Neural cell (in vitro differentiated cells): ENCODE results near the gene C10orf143. TPM values are rescaled to one million over a fixed set of nuclear protein-coding genes. Genes with fewer than 3 reads are reported as not detected.

Experiments
- H2AFZ ChIP-seq: fragments of 200-600, 300-800 bp; sonication (generic), shearing (Covaris generic); 2 replicates; pipeline ENCODE4 v1.6.0; 2014; ENCODE audit warnings: low read depth, mild to moderate bottlenecking, antibody characterized with exemption, low read length, moderate library complexity
- H3F3A ChIP-seq: fragments of 200-600 bp; shearing (Covaris generic); 2 replicates; pipeline ENCODE4 v1.6.1; 2016; ENCODE audit warnings: mild to moderate bottlenecking, moderate library complexity, mixed read lengths, antibody characterized with exemption, low read length; ENCODE audit not compliant: insufficient read depth, poor library complexity, severe bottlenecking
- H3K27ac ChIP-seq: fragments of 200-600, 300-800 bp; sonication (generic), shearing (Covaris generic); 2 replicates; pipeline ENCODE4 v1.5.1; 2014; ENCODE audit warnings: mild to moderate bottlenecking, low read length, moderate library complexity
- H3K27me3 ChIP-seq: fragments of 300-800, 200-600 bp; sonication (generic), shearing (Covaris generic); 2 replicates; pipeline ENCODE4 v1.6.0; 2014; ENCODE audit warnings: mild to moderate bottlenecking, low read depth, low read length, moderate library complexity; ENCODE audit not compliant: insufficient read depth
- H3K36me3 ChIP-seq: fragments of 300-800, 200-600 bp; sonication (generic), shearing (Covaris generic); 2 replicates; pipeline ENCODE4 v1.5.1; 2014; ENCODE audit warnings: mild to moderate bottlenecking, antibody characterized with exemption, low read length, moderate library complexity; ENCODE audit not compliant: insufficient read depth
- H3K4me2 ChIP-seq: fragments of 300-800, 200-600 bp; sonication (generic), shearing (Covaris generic); 2 replicates; pipeline ENCODE4 v1.6.0; 2014; ENCODE audit warnings: mild to moderate bottlenecking, low read length
- H3K4me3 ChIP-seq: fragments of 300-800, 200-600 bp; sonication (generic), shearing (Covaris generic); 2 replicates; pipeline ENCODE4 v1.5.1; 2014; ENCODE audit warnings: mild to moderate bottlenecking, low read length, moderate library complexity
- H3K79me2 ChIP-seq: fragments of 200-600 bp; shearing (Covaris generic); replicated peaks from 2 replicates; pipeline ENCODE4 v1.6.0; 2014; ENCODE audit warnings: mild to moderate bottlenecking, low read length, moderate library complexity; ENCODE audit not compliant: insufficient read depth
- H3K9ac ChIP-seq: fragments of 300-800, 200-600 bp; sonication (generic), shearing (Covaris generic); 2 replicates; pipeline ENCODE4 v1.6.1; 2016; ENCODE audit warnings: mild to moderate bottlenecking, low read length, mixed read lengths
- H3K9me2 ChIP-seq: fragments of 200-600 bp; shearing (Covaris generic); 2 replicates; pipeline ENCODE4 v1.6.1; 2016; ENCODE audit warnings: mild to moderate bottlenecking, low read length, mixed read lengths; ENCODE audit not compliant: insufficient read depth
- H3K9me3 ChIP-seq: fragments of 200-600, 300-800 bp; sonication (generic), shearing (Covaris generic); 2 replicates; pipeline ENCODE4 v1.6.1; 2016; ENCODE audit warnings: mild to moderate bottlenecking, mixed run types, low read length, moderate library complexity, mixed read lengths
- H4K20me1 ChIP-seq: fragments of 200-600 bp; shearing (Covaris generic); 2 replicates; pipeline ENCODE4 v1.6.1; 2016; ENCODE audit warnings: mild to moderate bottlenecking, mixed run types; ENCODE audit not compliant: insufficient read depth
- EP300 ChIP-seq: fragments of 450-650 bp; conservative IDR thresholded peaks from 2 replicates; pipeline ENCODE4 v1.6.1; 2014; ENCODE audit warnings: antibody characterized with exemption, mild to moderate bottlenecking, moderate library complexity; ENCODE audit not compliant: poor library complexity, severe bottlenecking
- EZH2 ChIP-seq: fragments of 200-600, 300-800 bp; shearing (Covaris generic), sonication (generic); IDR thresholded peaks from 2 replicates; pipeline ENCODE4 v1.6.1; 2014; ENCODE audit warnings: antibody characterized with exemption, low read length, borderline replicate concordance, mild to moderate bottlenecking; ENCODE audit not compliant: insufficient read depth, poor library complexity, severe bottlenecking
- MXI1 ChIP-seq: fragments of 450-650 bp; conservative IDR thresholded peaks from 2 replicates; pipeline ENCODE4 v1.6.1; 2014; ENCODE audit warnings: antibody characterized with exemption, mild to moderate bottlenecking; ENCODE audit not compliant: poor library complexity, severe bottlenecking
- POLR2AphosphoS5 ChIP-seq: IDR thresholded peaks from 2 replicates; pipeline ENCODE4 v1.6.1; 2012
- RAD21 ChIP-seq: fragments of 450-650 bp; conservative IDR thresholded peaks from 2 replicates; pipeline ENCODE4 v1.6.1; 2014; ENCODE audit warnings: antibody characterized with exemption, mild to moderate bottlenecking, moderate library complexity
- SMC3 ChIP-seq: fragments of 450-650 bp; conservative IDR thresholded peaks from 2 replicates; pipeline ENCODE4 v1.6.1; 2014; ENCODE audit warnings: antibody characterized with exemption, mild to moderate bottlenecking, moderate library complexity; ENCODE audit not compliant: poor library complexity
- TAF1 ChIP-seq: IDR thresholded peaks from 2 replicates; pipeline ENCODE4 v1.6.1; 2012; ENCODE audit warnings: low read depth
- polyA plus RNA-seq: library from polyadenylated mRNA; depleted of rRNA; stranded (reverse); fragments of >200 nt; gene quantifications from 2 replicates; pipeline ENCODE4 v1.2.3, GENCODE V29; 2014
- TF ChIP-seq, protein P1 (sequence below): IDR thresholded peaks from 2 replicates; pipeline ENCODE4 v1.6.1; 2012; ENCODE audit warnings: borderline replicate concordance
- TF ChIP-seq, protein P2 (sequence below): fragments of 450-650 bp; IDR thresholded peaks from 2 replicates; pipeline ENCODE4 v1.5.1; 2014; ENCODE audit warnings: antibody characterized with exemption, mild to moderate bottlenecking, moderate library complexity; ENCODE audit not compliant: poor library complexity, severe bottlenecking

Gene C10orf143
- polyA plus RNA-seq, 1 donor from 2014 or later, result 1.4 TPM

DNA sequence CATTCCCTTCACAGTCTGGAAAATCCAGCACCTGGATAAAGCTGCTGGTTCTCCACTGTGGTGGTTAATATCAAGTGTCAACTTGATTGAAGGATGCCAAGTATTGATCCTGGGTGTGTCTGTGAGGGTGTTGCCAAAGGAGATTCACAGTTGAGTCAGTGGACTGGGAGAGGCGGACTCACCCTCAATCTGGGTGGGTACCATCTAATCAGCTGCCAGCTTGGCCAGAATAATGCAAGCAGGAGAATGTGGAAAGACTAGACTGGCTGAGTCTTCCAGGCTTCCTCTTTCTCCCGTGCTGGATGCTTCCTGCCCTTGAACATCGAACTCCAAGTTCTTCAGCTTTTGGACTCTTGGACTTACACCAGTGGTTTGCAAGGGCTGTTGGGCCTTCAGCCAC, 48.4 kb downstream of the C10orf143 start:
- no peak overlapping the region for H3K4me2 ChIP-seq
- H3K9ac ChIP-seq, result no peak overlapping the region
- no peaks in the 10 kb centered on the region for H3F3A ChIP-seq
- TF ChIP-seq TAF1 (no peak), RAD21 (no peak), POLR2AphosphoS5 (no peak), EP300 (no peak), EZH2 (no peak), MXI1 (no peak), SMC3 (no peak)
- TF ChIP-seq, protein P1, sequence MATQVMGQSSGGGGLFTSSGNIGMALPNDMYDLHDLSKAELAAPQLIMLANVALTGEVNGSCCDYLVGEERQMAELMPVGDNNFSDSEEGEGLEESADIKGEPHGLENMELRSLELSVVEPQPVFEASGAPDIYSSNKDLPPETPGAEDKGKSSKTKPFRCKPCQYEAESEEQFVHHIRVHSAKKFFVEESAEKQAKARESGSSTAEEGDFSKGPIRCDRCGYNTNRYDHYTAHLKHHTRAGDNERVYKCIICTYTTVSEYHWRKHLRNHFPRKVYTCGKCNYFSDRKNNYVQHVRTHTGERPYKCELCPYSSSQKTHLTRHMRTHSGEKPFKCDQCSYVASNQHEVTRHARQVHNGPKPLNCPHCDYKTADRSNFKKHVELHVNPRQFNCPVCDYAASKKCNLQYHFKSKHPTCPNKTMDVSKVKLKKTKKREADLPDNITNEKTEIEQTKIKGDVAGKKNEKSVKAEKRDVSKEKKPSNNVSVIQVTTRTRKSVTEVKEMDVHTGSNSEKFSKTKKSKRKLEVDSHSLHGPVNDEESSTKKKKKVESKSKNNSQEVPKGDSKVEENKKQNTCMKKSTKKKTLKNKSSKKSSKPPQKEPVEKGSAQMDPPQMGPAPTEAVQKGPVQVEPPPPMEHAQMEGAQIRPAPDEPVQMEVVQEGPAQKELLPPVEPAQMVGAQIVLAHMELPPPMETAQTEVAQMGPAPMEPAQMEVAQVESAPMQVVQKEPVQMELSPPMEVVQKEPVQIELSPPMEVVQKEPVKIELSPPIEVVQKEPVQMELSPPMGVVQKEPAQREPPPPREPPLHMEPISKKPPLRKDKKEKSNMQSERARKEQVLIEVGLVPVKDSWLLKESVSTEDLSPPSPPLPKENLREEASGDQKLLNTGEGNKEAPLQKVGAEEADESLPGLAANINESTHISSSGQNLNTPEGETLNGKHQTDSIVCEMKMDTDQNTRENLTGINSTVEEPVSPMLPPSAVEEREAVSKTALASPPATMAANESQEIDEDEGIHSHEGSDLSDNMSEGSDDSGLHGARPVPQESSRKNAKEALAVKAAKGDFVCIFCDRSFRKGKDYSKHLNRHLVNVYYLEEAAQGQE, result no peak
- TF ChIP-seq, protein P2, sequence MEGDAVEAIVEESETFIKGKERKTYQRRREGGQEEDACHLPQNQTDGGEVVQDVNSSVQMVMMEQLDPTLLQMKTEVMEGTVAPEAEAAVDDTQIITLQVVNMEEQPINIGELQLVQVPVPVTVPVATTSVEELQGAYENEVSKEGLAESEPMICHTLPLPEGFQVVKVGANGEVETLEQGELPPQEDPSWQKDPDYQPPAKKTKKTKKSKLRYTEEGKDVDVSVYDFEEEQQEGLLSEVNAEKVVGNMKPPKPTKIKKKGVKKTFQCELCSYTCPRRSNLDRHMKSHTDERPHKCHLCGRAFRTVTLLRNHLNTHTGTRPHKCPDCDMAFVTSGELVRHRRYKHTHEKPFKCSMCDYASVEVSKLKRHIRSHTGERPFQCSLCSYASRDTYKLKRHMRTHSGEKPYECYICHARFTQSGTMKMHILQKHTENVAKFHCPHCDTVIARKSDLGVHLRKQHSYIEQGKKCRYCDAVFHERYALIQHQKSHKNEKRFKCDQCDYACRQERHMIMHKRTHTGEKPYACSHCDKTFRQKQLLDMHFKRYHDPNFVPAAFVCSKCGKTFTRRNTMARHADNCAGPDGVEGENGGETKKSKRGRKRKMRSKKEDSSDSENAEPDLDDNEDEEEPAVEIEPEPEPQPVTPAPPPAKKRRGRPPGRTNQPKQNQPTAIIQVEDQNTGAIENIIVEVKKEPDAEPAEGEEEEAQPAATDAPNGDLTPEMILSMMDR, result no peak
- no peaks in the 10 kb centered on the region for H4K20me1 ChIP-seq
- no peaks in the 10 kb centered on the region for H3K79me2 ChIP-seq
- no peaks in the 10 kb centered on the region for H3K36me3 ChIP-seq
- no peak overlapping the region for H3K4me3 ChIP-seq
- no peak overlapping the region for H2AFZ ChIP-seq
- no peaks in the 10 kb centered on the region for H3K9me2 ChIP-seq
- H3K27ac ChIP-seq, result no peak overlapping the region
- no peaks in the 10 kb centered on the region for H3K9me3 ChIP-seq
- H3K27me3 ChIP-seq, result no peaks in the 10 kb centered on the region

GRCh38 chr10:130061760-130062159, 48.9 kb downstream of the C10orf143 start:
- H3K27me3 ChIP-seq, result no peaks in the 10 kb centered on the region
- H3K36me3 ChIP-seq, result no peaks in the 10 kb centered on the region
- H3K9ac ChIP-seq, result no peak overlapping the region
- H3F3A ChIP-seq, result no peaks in the 10 kb centered on the region
- no peak overlapping the region for H2AFZ ChIP-seq
- no peaks in the 10 kb centered on the region for H4K20me1 ChIP-seq
- no peaks in the 10 kb centered on the region for H3K79me2 ChIP-seq
- H3K4me3 ChIP-seq, result no peak overlapping the region
- no peak overlapping the region for H3K27ac ChIP-seq
- no peaks in the 10 kb centered on the region for H3K9me2 ChIP-seq
- no peak overlapping the region for H3K4me2 ChIP-seq
- H3K9me3 ChIP-seq, result no peaks in the 10 kb centered on the region
- TF ChIP-seq TAF1 (no peak), POLR2AphosphoS5 (no peak), SMC3 (no peak), EP300 (no peak), EZH2 (no peak), MXI1 (no peak), RAD21 (no peak)
- TF ChIP-seq, protein P1, result no peak
- TF ChIP-seq, protein P2, result no peak
